ENCODE results near the gene FNIP2.
A peak's percentile ranks its signal among the peaks of the same experiment; 100 is the strongest.
"Not testable (repeated sequence)": the region's sequence is repeated elsewhere in the genome, so short reads cannot be mapped to it uniquely, and the experiment has no call there.

The FNIP2 gene

GRCh38 chr4:158787709-158788475 lies 19.1 kb downstream of the FNIP2 start:
- no peak for DNase-seq (ENCODE audit: low read depth, low spot score)

GRCh38 chr4:158788516-158788915 lies 19.7 kb downstream of the FNIP2 start:
- DNase-seq (ENCODE audit: low read depth, low spot score) = no peak
- H3K27ac ChIP-seq = no peak overlapping the region

More at GRCh38 chr4:158787709-158788475, 19.1 kb downstream of the FNIP2 start:
- no peak overlapping the region for H3K27ac ChIP-seq

GRCh38 chr4:158789853-158790252 lies 21.0 kb downstream of the FNIP2 start:
- DNase-seq (ENCODE audit: low read depth, low spot score) = no peak
- H3K27ac ChIP-seq = no peak overlapping the region

GRCh38 chr4:158793021-158793420 lies 24.2 kb downstream of the FNIP2 start:
- no peak for DNase-seq (ENCODE audit: low read depth, low spot score)
- peak overlapping the region; percentile 33 for H3K27ac ChIP-seq

- peak overlapping the region; percentile 33 for H3K27ac ChIP-seq
Observed at GRCh38 chr4:158793430-158793829, 24.6 kb downstream of the FNIP2 start.

GRCh38 chr4:158796370-158797140 lies 27.7 kb downstream of the FNIP2 start:
- peak; percentile 64 for DNase-seq (ENCODE audit: low read depth, low spot score)
- H3K27ac ChIP-seq = peak overlapping the region; percentile 61

More at GRCh38 chr4:158793430-158793829, 24.6 kb downstream of the FNIP2 start:
- DNase-seq (ENCODE audit: low read depth, low spot score) = not testable (repeated sequence)

- no peak overlapping the region for H3K27ac ChIP-seq
- DNase-seq (ENCODE audit: low read depth, low spot score) = no peak
Observed at GRCh38 chr4:158798062-158798461, 29.2 kb downstream of the FNIP2 start.

- H3K27ac ChIP-seq = no peak overlapping the region
- no peak for DNase-seq (ENCODE audit: low read depth, low spot score)
Observed at GRCh38 chr4:158799013-158799770, 30.4 kb downstream of the FNIP2 start.

- DNase-seq (ENCODE audit: low read depth, low spot score) = no peak
- H3K27ac ChIP-seq = no peak overlapping the region
Observed at GRCh38 chr4:158799856-158800255, 31.0 kb downstream of the FNIP2 start.

GRCh38 chr4:158801066-158801465 lies 32.2 kb downstream of the FNIP2 start:
- DNase-seq (ENCODE audit: low read depth, low spot score) = no peak
- no peak overlapping the region for H3K27ac ChIP-seq

- no peak for DNase-seq (ENCODE audit: low read depth, low spot score)
Observed at GRCh38 chr4:158801677-158802076, 32.9 kb downstream of the FNIP2 start.

GRCh38 chr4:158802914-158803313 lies 34.1 kb downstream of the FNIP2 start:
- no peak for DNase-seq (ENCODE audit: low read depth, low spot score)
- H3K27ac ChIP-seq = no peak overlapping the region

More at GRCh38 chr4:158801677-158802076, 32.9 kb downstream of the FNIP2 start:
- no peak overlapping the region for H3K27ac ChIP-seq

- peak; percentile 94 for DNase-seq (ENCODE audit: low read depth, low spot score)
- peak overlapping the region; percentile 56 for H3K27ac ChIP-seq
Observed at GRCh38 chr4:158805635-158806471, 37.0 kb downstream of the FNIP2 start.

GRCh38 chr4:158807691-158808090 lies 38.9 kb downstream of the FNIP2 start:
- H3K27ac ChIP-seq = no peak overlapping the region
- DNase-seq (ENCODE audit: low read depth, low spot score) = no peak

GRCh38 chr4:158808399-158808798 lies 39.6 kb downstream of the FNIP2 start:
- H3K27ac ChIP-seq = no peak overlapping the region
- DNase-seq (ENCODE audit: low read depth, low spot score) = no peak

GRCh38 chr4:158809208-158809607 lies 40.4 kb downstream of the FNIP2 start:
- H3K27ac ChIP-seq = peak overlapping the region; percentile 88
- not testable (repeated sequence) for DNase-seq (ENCODE audit: low read depth, low spot score)

GRCh38 chr4:158809611-158810486 lies 41.0 kb downstream of the FNIP2 start:
- H3K27ac ChIP-seq = peak overlapping the region; percentile 88
- peak; percentile 84 for DNase-seq (ENCODE audit: low read depth, low spot score)

GRCh38 chr4:158810487-158811215 lies 41.8 kb downstream of the FNIP2 start:
- peak; percentile 90 for DNase-seq (ENCODE audit: low read depth, low spot score)
- H3K27ac ChIP-seq = peak overlapping the region; percentile 88

Data from epithelial cell of prostate (primary cell).